ENCODE data around the gene EXD3. TPM values are rescaled to one million over a fixed set of nuclear protein-coding genes. Genes with fewer than 3 reads are reported as not detected.

EXD3 gene
- total and polyA plus RNA-seq, 2 of the 13 experiments (the other 11 are each of a cell fraction or from before 2014, with no cell fraction given) = 2.7 to 4.8 TPM

DNA sequence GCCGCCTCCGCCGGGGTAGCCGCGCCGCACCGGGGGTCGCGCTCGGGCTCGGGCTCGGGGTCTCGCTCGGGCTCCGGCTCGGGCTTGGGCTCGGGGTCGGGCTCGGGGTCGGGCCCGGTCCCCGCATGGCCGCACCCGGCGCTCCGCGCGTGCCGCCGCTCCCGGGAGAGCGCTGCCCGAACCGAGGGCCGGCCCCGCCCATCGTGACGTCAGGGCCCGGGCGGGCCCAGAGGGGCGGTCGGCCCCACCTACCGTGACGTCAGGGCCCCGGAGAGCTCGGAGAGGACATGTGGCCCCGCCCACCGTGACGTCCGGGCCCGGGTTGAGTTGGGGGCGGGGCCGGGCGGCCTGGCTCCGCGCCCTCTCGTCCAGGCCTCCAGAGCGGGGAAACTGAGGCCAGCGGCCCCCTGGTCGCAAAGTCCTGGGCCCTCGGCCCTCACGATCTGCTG lies 36.2 kb upstream of the EXD3 start, which contains the start of gene NSMF (continued):
- TF ChIP-seq, protein P1, sequence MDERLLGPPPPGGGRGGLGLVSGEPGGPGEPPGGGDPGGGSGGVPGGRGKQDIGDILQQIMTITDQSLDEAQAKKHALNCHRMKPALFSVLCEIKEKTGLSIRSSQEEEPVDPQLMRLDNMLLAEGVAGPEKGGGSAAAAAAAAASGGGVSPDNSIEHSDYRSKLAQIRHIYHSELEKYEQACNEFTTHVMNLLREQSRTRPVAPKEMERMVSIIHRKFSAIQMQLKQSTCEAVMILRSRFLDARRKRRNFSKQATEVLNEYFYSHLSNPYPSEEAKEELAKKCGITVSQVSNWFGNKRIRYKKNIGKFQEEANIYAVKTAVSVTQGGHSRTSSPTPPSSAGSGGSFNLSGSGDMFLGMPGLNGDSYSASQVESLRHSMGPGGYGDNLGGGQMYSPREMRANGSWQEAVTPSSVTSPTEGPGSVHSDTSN (CRISPR knock-in tag; IDR thresholded peaks at IDR 0.05) = no peak
- TF ChIP-seq, protein P2, sequence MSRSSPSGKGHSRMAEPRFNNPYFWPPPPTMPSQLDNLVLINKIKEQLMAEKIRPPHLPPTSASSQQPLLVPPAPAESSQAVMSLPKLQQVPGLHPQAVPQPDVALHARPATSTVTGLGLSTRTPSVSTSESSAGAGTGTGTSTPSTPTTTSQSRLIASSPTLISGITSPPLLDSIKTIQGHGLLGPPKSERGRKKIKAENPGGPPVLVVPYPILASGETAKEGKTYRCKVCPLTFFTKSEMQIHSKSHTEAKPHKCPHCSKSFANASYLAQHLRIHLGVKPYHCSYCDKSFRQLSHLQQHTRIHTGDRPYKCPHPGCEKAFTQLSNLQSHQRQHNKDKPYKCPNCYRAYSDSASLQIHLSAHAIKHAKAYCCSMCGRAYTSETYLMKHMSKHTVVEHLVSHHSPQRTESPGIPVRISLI (CRISPR knock-in tag; IDR thresholded peaks at IDR 0.05; ENCODE audit: borderline replicate concordance) = no peak
- peak; percentile 14; the same call in 1 of the 2 replicates for TF ChIP-seq THAP11 (CRISPR knock-in tag; IDR thresholded peaks at IDR 0.05)
- TF ChIP-seq ZNF317 (CRISPR knock-in tag; IDR thresholded peaks at IDR 0.05) = no peak
- no peak for TF ChIP-seq KLF11 (CRISPR knock-in tag; IDR thresholded peaks at IDR 0.05)
- TF ChIP-seq NFATC3 (CRISPR knock-in tag; IDR thresholded peaks at IDR 0.05) = no peak
- TF ChIP-seq ZNF34 (CRISPR knock-in tag; IDR thresholded peaks at IDR 0.05; ENCODE audit: borderline replicate concordance) = no peak
- TF ChIP-seq, protein P3, sequence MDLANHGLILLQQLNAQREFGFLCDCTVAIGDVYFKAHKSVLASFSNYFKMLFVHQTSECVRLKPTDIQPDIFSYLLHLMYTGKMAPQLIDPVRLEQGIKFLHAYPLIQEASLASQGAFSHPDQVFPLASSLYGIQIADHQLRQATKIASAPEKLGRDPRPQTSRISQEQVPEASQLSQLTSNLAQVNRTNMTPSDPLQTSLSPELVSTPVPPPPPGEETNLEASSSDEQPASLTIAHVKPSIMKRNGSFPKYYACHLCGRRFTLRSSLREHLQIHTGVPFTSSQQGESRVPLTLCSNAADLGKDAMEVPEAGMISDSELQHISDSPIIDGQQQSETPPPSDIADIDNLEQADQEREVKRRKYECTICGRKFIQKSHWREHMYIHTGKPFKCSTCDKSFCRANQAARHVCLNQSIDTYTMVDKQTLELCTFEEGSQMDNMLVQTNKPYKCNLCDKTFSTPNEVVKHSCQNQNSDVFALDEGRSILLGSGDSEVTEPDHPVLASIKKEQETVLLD (CRISPR knock-in tag; IDR thresholded peaks at IDR 0.05; ENCODE audit: low read depth) = no peak
- TF ChIP-seq HDAC6 (IDR thresholded peaks at IDR 0.05; ENCODE audit: low read depth, low read length) = no peak
- 0 out of 2 replicates have a peak, but pooled peaks have one; percentile 11 for TF ChIP-seq MXD4 (CRISPR knock-in tag; IDR thresholded peaks at IDR 0.05)
- TF ChIP-seq ZNF616 (CRISPR knock-in tag; IDR thresholded peaks at IDR 0.05; ENCODE audit: low read depth) = no peak
- no peak for TF ChIP-seq TRIM24 (CRISPR knock-in tag; IDR thresholded peaks at IDR 0.05)
- no peak for TF ChIP-seq ZFP36L2 (CRISPR knock-in tag; IDR thresholded peaks at IDR 0.05)
- no peak for TF ChIP-seq FOSL2 (CRISPR knock-in tag; IDR thresholded peaks at IDR 0.05)
- TF ChIP-seq, protein P4, sequence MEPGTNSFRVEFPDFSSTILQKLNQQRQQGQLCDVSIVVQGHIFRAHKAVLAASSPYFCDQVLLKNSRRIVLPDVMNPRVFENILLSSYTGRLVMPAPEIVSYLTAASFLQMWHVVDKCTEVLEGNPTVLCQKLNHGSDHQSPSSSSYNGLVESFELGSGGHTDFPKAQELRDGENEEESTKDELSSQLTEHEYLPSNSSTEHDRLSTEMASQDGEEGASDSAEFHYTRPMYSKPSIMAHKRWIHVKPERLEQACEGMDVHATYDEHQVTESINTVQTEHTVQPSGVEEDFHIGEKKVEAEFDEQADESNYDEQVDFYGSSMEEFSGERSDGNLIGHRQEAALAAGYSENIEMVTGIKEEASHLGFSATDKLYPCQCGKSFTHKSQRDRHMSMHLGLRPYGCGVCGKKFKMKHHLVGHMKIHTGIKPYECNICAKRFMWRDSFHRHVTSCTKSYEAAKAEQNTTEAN (CRISPR knock-in tag; conservative IDR thresholded peaks at IDR 0.05) = no peak; the same call in 1 of the 2 replicates
- no peak for TF ChIP-seq PTBP1 (IDR thresholded peaks at IDR 0.05; ENCODE audit: low read depth, low read length, poor library complexity, severe bottlenecking)
- TF ChIP-seq NFE2L2 (IDR thresholded peaks at IDR 0.05; ENCODE audit: low read length) = no peak
- TF ChIP-seq, protein P5, sequence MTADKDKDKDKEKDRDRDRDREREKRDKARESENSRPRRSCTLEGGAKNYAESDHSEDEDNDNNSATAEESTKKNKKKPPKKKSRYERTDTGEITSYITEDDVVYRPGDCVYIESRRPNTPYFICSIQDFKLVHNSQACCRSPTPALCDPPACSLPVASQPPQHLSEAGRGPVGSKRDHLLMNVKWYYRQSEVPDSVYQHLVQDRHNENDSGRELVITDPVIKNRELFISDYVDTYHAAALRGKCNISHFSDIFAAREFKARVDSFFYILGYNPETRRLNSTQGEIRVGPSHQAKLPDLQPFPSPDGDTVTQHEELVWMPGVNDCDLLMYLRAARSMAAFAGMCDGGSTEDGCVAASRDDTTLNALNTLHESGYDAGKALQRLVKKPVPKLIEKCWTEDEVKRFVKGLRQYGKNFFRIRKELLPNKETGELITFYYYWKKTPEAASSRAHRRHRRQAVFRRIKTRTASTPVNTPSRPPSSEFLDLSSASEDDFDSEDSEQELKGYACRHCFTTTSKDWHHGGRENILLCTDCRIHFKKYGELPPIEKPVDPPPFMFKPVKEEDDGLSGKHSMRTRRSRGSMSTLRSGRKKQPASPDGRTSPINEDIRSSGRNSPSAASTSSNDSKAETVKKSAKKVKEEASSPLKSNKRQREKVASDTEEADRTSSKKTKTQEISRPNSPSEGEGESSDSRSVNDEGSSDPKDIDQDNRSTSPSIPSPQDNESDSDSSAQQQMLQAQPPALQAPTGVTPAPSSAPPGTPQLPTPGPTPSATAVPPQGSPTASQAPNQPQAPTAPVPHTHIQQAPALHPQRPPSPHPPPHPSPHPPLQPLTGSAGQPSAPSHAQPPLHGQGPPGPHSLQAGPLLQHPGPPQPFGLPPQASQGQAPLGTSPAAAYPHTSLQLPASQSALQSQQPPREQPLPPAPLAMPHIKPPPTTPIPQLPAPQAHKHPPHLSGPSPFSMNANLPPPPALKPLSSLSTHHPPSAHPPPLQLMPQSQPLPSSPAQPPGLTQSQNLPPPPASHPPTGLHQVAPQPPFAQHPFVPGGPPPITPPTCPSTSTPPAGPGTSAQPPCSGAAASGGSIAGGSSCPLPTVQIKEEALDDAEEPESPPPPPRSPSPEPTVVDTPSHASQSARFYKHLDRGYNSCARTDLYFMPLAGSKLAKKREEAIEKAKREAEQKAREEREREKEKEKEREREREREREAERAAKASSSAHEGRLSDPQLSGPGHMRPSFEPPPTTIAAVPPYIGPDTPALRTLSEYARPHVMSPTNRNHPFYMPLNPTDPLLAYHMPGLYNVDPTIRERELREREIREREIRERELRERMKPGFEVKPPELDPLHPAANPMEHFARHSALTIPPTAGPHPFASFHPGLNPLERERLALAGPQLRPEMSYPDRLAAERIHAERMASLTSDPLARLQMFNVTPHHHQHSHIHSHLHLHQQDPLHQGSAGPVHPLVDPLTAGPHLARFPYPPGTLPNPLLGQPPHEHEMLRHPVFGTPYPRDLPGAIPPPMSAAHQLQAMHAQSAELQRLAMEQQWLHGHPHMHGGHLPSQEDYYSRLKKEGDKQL (CRISPR knock-in tag; IDR thresholded peaks at IDR 0.05; ENCODE audit: low read depth) = no peak
- peak; percentile 65 for TF ChIP-seq NFYB (CRISPR knock-in tag; IDR thresholded peaks at IDR 0.05)
- no peak for TF ChIP-seq ZNF7 (CRISPR knock-in tag; IDR thresholded peaks at IDR 0.05)
- no peak for TF ChIP-seq ELF4 (CRISPR knock-in tag; IDR thresholded peaks at IDR 0.05; ENCODE audit: borderline replicate concordance)
- TF ChIP-seq ETV6 (CRISPR knock-in tag; conservative IDR thresholded peaks at IDR 0.05) = no peak; the same call in 1 of the 2 replicates
